ENCODE data around the gene TMEM258.

DNA sequence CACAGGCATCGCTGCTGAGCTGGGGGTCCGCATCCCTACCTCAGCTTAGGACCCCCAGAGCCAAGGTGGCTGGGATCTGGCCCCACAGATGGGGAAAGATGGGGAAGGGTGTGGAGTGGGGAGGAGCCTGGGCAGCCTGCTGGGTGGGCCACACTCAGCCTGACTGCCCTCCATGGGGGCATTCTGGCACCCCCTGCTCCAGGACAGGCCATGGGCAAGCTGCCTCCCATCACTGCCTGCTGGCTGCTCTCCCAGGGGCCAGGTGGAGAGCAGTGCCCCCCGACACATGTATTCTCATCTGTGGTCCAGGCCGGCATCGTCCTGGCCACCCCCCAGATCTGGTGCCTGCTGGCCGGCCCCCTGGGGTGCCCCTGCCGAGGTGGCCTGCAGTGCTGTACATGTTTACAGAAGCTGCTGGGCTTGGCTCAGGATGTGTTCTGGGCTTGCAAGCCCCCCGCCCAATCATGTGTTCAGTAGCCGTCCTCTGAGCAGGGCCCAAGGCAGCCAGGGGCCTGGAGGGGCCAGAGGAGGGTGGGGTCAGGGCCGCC is 47.7 kb downstream of the TMEM258 start:
- TF ChIP-seq, protein P1, sequence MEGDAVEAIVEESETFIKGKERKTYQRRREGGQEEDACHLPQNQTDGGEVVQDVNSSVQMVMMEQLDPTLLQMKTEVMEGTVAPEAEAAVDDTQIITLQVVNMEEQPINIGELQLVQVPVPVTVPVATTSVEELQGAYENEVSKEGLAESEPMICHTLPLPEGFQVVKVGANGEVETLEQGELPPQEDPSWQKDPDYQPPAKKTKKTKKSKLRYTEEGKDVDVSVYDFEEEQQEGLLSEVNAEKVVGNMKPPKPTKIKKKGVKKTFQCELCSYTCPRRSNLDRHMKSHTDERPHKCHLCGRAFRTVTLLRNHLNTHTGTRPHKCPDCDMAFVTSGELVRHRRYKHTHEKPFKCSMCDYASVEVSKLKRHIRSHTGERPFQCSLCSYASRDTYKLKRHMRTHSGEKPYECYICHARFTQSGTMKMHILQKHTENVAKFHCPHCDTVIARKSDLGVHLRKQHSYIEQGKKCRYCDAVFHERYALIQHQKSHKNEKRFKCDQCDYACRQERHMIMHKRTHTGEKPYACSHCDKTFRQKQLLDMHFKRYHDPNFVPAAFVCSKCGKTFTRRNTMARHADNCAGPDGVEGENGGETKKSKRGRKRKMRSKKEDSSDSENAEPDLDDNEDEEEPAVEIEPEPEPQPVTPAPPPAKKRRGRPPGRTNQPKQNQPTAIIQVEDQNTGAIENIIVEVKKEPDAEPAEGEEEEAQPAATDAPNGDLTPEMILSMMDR (IDR thresholded peaks at IDR 0.05), result no peak
- no peak for TF ChIP-seq EZH2 (IDR thresholded peaks at IDR 0.05)

All from neural progenitor cell (in vitro differentiated cells).